ENCODE data around the gene PACRG.

DNA sequence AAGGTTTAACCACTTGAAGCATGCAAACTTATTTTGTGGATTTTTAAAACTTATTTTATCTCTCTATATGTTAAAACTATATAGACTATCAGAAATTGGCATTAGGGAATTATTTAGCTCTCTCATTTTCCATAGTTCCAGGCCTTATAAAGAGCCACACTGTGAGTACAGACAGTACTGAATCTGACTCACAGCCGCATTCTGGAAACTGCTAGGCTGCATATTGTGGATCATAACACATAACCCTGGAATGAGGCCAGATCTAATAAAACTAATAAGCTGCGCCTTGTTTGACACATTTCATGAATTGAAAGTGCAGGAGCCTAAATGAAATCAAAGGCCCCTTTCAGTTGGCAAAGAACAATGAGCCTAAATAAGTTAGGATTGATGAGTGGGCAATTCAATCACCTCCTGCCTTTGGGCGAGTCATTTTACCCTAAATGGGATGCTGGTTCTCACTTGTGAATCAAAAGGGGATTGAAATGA is 308.4 kb downstream of the PACRG start:
- TF ChIP-seq, protein P1, sequence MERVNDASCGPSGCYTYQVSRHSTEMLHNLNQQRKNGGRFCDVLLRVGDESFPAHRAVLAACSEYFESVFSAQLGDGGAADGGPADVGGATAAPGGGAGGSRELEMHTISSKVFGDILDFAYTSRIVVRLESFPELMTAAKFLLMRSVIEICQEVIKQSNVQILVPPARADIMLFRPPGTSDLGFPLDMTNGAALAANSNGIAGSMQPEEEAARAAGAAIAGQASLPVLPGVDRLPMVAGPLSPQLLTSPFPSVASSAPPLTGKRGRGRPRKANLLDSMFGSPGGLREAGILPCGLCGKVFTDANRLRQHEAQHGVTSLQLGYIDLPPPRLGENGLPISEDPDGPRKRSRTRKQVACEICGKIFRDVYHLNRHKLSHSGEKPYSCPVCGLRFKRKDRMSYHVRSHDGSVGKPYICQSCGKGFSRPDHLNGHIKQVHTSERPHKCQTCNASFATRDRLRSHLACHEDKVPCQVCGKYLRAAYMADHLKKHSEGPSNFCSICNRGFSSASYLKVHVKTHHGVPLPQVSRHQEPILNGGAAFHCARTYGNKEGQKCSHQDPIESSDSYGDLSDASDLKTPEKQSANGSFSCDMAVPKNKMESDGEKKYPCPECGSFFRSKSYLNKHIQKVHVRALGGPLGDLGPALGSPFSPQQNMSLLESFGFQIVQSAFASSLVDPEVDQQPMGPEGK (CRISPR knock-in tag; IDR thresholded peaks at IDR 0.05; ENCODE audit: borderline replicate concordance) = no peak
- TF ChIP-seq ZFP30 (CRISPR knock-in tag; IDR thresholded peaks at IDR 0.05) (no peak), OSR1 (CRISPR knock-in tag; IDR thresholded peaks at IDR 0.05) (no peak), ARNTL (CRISPR knock-in tag; IDR thresholded peaks at IDR 0.05; ENCODE audit: borderline replicate concordance, low read depth) (no peak), GLIS3 (CRISPR knock-in tag; IDR thresholded peaks at IDR 0.05) (no peak), BACH2 (CRISPR knock-in tag; IDR thresholded peaks at IDR 0.05; ENCODE audit: borderline replicate concordance) (no peak), ESRRG (CRISPR knock-in tag; IDR thresholded peaks at IDR 0.05) (no peak)
- TF ChIP-seq, protein P2, sequence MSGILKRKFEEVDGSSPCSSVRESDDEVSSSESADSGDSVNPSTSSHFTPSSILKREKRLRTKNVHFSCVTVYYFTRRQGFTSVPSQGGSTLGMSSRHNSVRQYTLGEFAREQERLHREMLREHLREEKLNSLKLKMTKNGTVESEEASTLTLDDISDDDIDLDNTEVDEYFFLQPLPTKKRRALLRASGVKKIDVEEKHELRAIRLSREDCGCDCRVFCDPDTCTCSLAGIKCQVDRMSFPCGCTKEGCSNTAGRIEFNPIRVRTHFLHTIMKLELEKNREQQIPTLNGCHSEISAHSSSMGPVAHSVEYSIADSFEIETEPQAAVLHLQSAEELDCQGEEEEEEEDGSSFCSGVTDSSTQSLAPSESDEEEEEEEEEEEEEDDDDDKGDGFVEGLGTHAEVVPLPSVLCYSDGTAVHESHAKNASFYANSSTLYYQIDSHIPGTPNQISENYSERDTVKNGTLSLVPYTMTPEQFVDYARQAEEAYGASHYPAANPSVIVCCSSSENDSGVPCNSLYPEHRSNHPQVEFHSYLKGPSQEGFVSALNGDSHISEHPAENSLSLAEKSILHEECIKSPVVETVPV (CRISPR knock-in tag; IDR thresholded peaks at IDR 0.05) = no peak
